Right cardiac atrium (tissue), 5 donors: ENCODE measurements around the gene GGNBP2. TPM values are rescaled to one million over a fixed set of nuclear protein-coding genes. Genes with fewer than 3 reads are reported as not detected.

Experiments used
- ATAC-seq, 2 donors: fragments of 200-7000 bp; cut with Tn5 transposase; one replicate each; pipeline versions ENCODE4 v1.8.0 to v1.9.1; 2020; ENCODE audit warnings: moderate library complexity in 2 of 2, mild to moderate bottlenecking in 1 of 2
- DNase-seq, 3 donors: peaks; one replicate each; pipeline ENCODE4 v3.0.0-alpha.2; 2020
- H3K27ac ChIP-seq: one replicate; pipeline ENCODE4 v1.5.1; 2013; ENCODE audit warnings: mild to moderate bottlenecking, low read length, control low read depth, moderate library complexity
- H3K27me3 ChIP-seq: one replicate; pipeline ENCODE4 v1.6.1; 2013; ENCODE audit not compliant: control insufficient read depth, insufficient read depth
- H3K4me1 ChIP-seq: one replicate; pipeline ENCODE4 v1.6.1; 2013; ENCODE audit warnings: low read length; ENCODE audit not compliant: control insufficient read depth, insufficient read depth
- H3K4me3 ChIP-seq: one replicate; pipeline ENCODE4 v1.5.1; 2013; ENCODE audit warnings: low read length, control low read depth
- H3K9me3 ChIP-seq: one replicate; pipeline ENCODE4 v1.6.1; 2013; ENCODE audit warnings: low read length; ENCODE audit not compliant: control insufficient read depth
- WGBS: extraction: QIAGEN DNeasy Blood & Tissue Kit; methylation state at CpG from one replicate; pipeline ENCODE4 v1.1.7; 2013; 5-methylcytosine and 5-hydroxymethylcytosine counted together
- intact Hi-C, 4 donors: fragments of 100-400 bp; cut with DNase I; formaldehyde crosslinking; loops; one replicate each; pipeline versions ENCODE4 v1.11.0 to v1.14.0; 2022 to 2023
- polyA plus RNA-seq: library from polyadenylated mRNA; stranded (reverse); fragments of 200-250 nt; gene quantifications from one replicate; pipeline ENCODE4 v1.2.3, GENCODE V29; 2013
- total RNA-seq, 4 donors: library from RNA; stranded (reverse); fragmentation: NEBNext Ultra II Directional; extraction: Animal tissue kit (Norgen Biotek cat#: 25700); gene quantifications; one replicate each; pipeline ENCODE4 v1.2.1, GENCODE V29; 2021
- donor health status: healthy with polysubstance abuse.
- donor health status: DM: no; HTN: yes; CAD: no.
- donor health status: DM: no; HTN: no; CAD: no.
- donor health status: DM: no; HTN: yes; CAD: no; lungs with severe emphysema.
- donor health status: DM: yes; HTN: yes; CAD: no.

The GGNBP2 gene
- total and polyA plus RNA-seq, 5 donors: 36.2 to 51.6 (median 45.5) TPM

DNA sequence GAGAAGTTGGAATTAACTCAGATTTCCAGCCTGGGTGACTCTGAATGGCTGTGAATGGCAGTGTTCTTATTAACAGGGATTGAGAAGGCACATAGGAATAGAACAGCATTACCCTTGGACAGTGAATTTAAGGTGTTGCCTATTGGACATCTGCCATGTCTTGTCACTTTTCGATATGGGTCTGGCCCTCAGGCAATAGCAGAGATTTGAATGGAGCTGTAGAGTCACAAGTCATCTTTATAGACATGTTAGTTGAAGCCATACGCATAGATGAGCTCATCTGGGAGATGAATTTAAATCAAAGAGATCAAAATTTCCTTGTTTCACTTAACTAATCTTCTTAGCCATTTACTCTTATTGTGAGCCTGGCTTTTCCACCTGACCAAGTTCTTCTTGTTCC lies 32.1 kb downstream of the GGNBP2 start:
- H3K27me3 ChIP-seq: no peaks in the 10 kb centered on the region
- 74% methylated on average over 2 of the region's 2 CpGs for WGBS
- ATAC-seq (no peak), DNase-seq (no peak)
- no peak overlapping the region for H3K4me3 ChIP-seq
- no peaks in the 10 kb centered on the region for H3K4me1 ChIP-seq
- H3K9me3 ChIP-seq: no peaks in the 10 kb centered on the region
- H3K27ac ChIP-seq: no peak overlapping the region
- intact Hi-C loops: no loop called here

DNA sequence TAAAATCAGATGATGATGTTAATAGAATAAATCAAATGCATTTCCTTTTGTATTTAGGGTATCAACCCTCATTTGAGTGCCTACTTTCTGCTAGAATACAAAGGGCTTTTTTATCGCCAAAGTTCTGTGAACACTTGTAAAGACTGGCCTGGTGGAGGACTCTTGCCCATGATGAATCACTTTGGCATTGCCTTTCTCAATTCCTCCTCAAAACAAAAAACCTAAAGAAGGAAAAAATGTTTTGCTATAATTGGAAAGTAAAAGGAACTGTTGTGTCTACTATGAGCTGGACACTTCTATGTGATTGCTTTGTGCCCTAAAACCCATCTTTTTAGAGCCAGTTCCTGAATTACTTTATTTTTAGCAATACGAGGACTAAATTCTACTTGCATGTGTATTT lies 34.0 kb downstream of the GGNBP2 start:
- ATAC-seq: no peak
- no peak overlapping the region for H3K4me3 ChIP-seq
- 88% methylated on average over 2 of the region's 2 CpGs for WGBS
- no peaks in the 10 kb centered on the region for H3K27me3 ChIP-seq
- no peaks in the 10 kb centered on the region for H3K4me1 ChIP-seq
- intact Hi-C loops: no loop called here
- no peak for DNase-seq
- no peak overlapping the region for H3K27ac ChIP-seq
- no peaks in the 10 kb centered on the region for H3K9me3 ChIP-seq

GRCh38 chr17:36583787-36584186 lies 39.1 kb downstream of the GGNBP2 start:
- intact Hi-C loops: no loop called here
- Histone ChIP-seq H3K27ac (no peak overlapping the region), H3K9me3 (no peaks in the 10 kb centered on the region), H3K27me3 (no peaks in the 10 kb centered on the region), H3K4me3 (no peak overlapping the region), H3K4me1 (no peaks in the 10 kb centered on the region)
- WGBS: 75% methylated on average over 1 of the region's 1 CpG
- no peak for ATAC-seq
- no peak for DNase-seq

DNA sequence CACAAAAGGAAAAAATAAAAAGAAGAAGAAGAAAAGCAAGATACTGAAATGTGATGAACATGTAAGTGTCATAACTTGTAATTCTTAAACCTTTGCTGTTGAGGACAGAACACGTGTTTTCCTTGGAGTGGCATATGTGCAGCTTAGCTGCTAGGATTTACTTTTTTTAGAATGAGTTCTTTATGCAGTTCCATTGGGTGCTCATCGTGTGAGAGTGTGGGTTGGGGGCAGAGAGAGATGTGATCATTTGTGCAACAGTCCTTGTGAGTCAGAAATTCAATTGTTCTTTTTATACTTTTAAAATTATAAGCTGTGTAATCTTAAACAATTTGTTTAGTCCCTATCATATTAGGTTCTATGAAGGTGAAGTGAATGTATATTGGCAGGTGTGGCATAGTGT lies 41.4 kb downstream of the GGNBP2 start:
- H3K27ac ChIP-seq: no peak overlapping the region
- no peak for ATAC-seq
- DNase-seq: no peak
- H3K9me3 ChIP-seq: no peaks in the 10 kb centered on the region
- intact Hi-C loops: no loop called here
- H3K27me3 ChIP-seq: no peaks in the 10 kb centered on the region
- H3K4me3 ChIP-seq: no peak overlapping the region
- WGBS: 90% methylated on average over 2 of the region's 2 CpGs
- H3K4me1 ChIP-seq: peaks cover under 1% of the 10 kb centered on the region

GRCh38 chr17:36590082-36590481 lies 45.4 kb downstream of the GGNBP2 start:
- Histone ChIP-seq H3K27ac (no peak overlapping the region), H3K9me3 (no peaks in the 10 kb centered on the region), H3K4me1 (peaks cover 2% of the 10 kb centered on the region), H3K4me3 (no peak overlapping the region), H3K27me3 (no peaks in the 10 kb centered on the region)
- intact Hi-C loops: no loop called here
- DNase-seq (no peak), ATAC-seq (no peak)
- 71% methylated on average over 2 of the region's 2 CpGs for WGBS

DNA sequence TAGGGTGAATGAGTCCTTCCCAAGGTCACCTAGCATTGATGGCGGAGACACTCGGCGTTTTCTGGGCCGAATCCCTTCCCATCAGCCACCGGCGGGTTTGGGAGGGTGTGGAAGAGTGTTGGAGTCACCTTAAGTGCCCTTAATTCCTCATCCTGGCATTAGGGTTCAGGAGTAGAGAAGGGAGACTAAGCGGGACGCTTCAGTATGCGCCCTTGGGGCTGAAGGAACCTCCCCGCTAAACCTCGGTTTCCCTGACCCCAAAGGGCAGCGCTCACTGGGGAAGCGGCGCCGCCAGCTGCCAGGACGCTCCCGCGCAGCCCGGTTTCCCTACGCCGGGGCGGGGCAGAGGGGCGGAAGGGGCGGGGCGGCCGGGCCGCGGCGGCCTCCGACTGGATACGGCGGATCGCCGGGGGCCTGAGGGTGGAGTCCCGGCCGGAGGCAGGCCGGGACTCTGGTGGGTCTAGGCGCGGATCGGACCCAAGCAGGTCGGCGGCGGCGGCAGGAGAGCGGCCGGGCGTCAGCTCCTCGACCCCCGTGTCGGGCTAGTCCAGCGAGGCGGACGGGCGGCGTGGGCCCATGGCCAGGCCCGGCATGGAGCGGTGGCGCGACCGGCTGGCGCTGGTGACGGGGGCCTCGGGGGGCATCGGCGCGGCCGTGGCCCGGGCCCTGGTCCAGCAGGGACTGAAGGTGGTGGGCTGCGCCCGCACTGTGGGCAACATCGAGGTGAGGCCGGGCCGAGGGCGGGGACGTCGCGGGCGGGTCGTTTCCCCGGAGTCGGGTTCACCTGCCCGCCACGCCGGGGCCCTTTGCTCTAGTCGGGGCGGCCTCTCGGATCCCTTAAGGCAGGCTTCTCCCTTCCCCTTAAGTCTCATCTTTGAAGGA lies 47.0 kb downstream of the GGNBP2 start, which contains the start of gene DHRS11:
Gene DHRS11 (plus strand): TSS at position 446 of the 882 bp plus-strand sequence. CDS start 131 bp downstream, at position 577.
- Histone ChIP-seq H3K27me3 (no peaks in the 10 kb centered on the region), H3K4me1 (peaks cover 2% of the 10 kb centered on the region), H3K9me3 (no peaks in the 10 kb centered on the region), H3K4me3 (peak within 1 kb of the TSS; percentile 67), H3K27ac (peak within 1 kb of the TSS; percentile 39)
- WGBS: under 1% methylated on average over 87 of the region's 87 CpGs
- DNase-seq (peak; percentile 87 to 96 (median 95)), ATAC-seq (peak; percentile 97)
- intact Hi-C loops: no loop called here

GRCh38 chr17:36592316-36592715 lies 47.6 kb downstream of the GGNBP2 start:
- Histone ChIP-seq H3K27ac (no peak overlapping the region), H3K9me3 (no peaks in the 10 kb centered on the region), H3K4me1 (peaks cover 2% of the 10 kb centered on the region), H3K27me3 (no peaks in the 10 kb centered on the region), H3K4me3 (peak overlapping the region; percentile 67)
- DNase-seq (peak; percentile 42 to 69 (median 65)), ATAC-seq (peak; percentile 23 to 33)
- 4% methylated on average over 20 of the region's 20 CpGs for WGBS
- intact Hi-C loops: no loop called here

DNA sequence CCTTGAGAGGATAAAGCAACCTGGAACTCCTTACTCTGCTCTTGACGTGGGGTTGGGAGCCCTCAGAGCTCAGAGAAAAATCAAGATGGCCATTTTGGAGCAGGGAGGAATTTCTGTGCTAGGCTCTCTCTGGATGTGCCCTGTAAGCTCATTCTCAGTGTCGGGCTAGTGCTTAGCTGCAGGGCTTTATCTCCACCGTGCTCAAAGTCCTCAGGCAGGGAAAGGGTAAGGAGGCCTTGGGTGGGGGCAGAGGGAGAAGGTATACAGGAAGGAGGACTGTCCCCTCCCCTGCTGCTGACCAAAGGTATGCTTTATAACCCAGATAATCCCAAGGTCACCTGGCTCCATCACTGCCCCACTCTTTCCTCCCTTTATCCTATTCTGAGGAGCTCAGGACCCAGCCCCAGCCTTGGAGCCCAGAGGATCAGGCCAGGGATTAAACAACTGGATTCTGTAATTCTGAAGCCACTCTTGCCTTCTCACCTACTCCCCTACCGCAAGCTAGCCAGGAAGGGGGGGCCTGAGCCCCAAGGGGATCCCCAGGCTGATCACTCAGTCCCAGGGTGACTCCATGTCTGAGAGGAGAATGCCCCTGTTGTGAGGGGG lies 48.1 kb downstream of the GGNBP2 start:
- intact Hi-C loops: no loop called here
- H3K27ac ChIP-seq: no peak overlapping the region
- ATAC-seq: peak in 1 of 2 donors; percentile 1

GRCh38 chr17:36593656-36594316 lies 49.1 kb downstream of the GGNBP2 start:
- no peaks in the 10 kb centered on the region for H3K27me3 ChIP-seq
- peaks cover 2% of the 10 kb centered on the region for H3K4me1 ChIP-seq
- WGBS: 62% methylated on average over 8 of the region's 8 CpGs
- no peak overlapping the region for H3K27ac ChIP-seq
- ATAC-seq (no peak), DNase-seq (no peak)
- H3K4me3 ChIP-seq: no peak overlapping the region
- intact Hi-C loops: no loop called here
- H3K9me3 ChIP-seq: no peaks in the 10 kb centered on the region

More for the DNA sequence above, 48.1 kb downstream of the GGNBP2 start:
- no peaks in the 10 kb centered on the region for H3K27me3 ChIP-seq
- DNase-seq: no peak
- peak overlapping the region; percentile 67 for H3K4me3 ChIP-seq
- WGBS: 44% methylated on average over 4 of the region's 4 CpGs
- H3K9me3 ChIP-seq: no peaks in the 10 kb centered on the region
- H3K4me1 ChIP-seq: peaks cover 2% of the 10 kb centered on the region

DNA sequence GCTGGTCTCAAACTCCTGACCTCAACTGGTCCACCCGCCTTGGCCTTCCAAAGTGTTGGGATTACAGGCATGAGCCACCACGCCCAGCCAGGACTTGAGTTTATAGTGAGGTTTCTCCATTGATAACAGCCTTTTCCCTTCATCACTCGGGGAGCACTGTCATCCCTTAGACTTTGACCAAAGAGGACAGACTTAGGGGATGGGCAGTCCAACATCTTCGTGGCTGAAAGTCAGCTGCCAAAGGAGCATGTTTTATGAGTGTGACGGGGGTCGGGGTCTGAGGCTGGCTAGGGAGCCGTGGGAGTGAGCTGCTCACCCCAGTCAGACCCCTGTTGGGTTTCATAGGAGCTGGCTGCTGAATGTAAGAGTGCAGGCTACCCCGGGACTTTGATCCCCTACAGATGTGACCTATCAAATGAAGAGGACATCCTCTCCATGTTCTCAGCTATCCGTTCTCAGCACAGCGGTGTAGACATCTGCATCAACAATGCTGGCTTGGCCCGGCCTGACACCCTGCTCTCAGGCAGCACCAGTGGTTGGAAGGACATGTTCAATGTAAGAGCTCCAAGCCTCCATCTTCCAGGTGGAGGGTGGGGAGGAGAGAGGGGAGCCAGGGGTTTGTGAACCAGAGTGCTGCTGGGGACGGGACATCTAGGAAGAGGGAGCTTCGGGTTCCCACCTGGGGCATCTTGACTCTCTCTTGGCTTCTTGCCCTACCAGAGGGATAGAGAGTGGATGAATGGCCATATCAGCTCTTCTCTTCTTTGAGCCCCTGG lies 50.1 kb downstream of the GGNBP2 start:
- ATAC-seq (no peak), DNase-seq (no peak)
- H3K27me3 ChIP-seq: no peaks in the 10 kb centered on the region
- H3K4me1 ChIP-seq: peaks cover 2% of the 10 kb centered on the region
- no peak overlapping the region for H3K27ac ChIP-seq
- WGBS: 82% methylated on average over 13 of the region's 13 CpGs
- intact Hi-C loops: no loop called here
- no peaks in the 10 kb centered on the region for H3K9me3 ChIP-seq
- no peak overlapping the region for H3K4me3 ChIP-seq
